Uterus (tissue), 4 donors: ENCODE data around the gene KCNK1. TPM values are rescaled to one million over a fixed set of nuclear protein-coding genes. Genes with fewer than 3 reads are reported as not detected.

Source experiments
- DNase-seq, 2 donors: peaks; one replicate each; pipeline ENCODE4 v3.0.0-alpha.2; 2019 to 2020
- H3K27ac ChIP-seq, 2 donors: fragments of 200-600 bp; sonication (generic); 1 replicate in 1 of 2; 2 replicates in 1 of 2; pipeline ENCODE4 v1.5.1; 2016 to 2018
- H3K27me3 ChIP-seq, 2 donors: fragments of 200-600 bp; sonication (generic); one replicate each; pipeline ENCODE4 v1.5.1; 2018 to 2019; ENCODE audit warnings: control low read depth in 1 of 2
- H3K36me3 ChIP-seq, 2 donors: fragments of 200-600 bp; sonication (generic); one replicate each; pipeline ENCODE4 v1.5.1; 2019; ENCODE audit warnings: control low read depth in 1 of 2
- H3K4me1 ChIP-seq, 2 donors: fragments of 200-600 bp; sonication (generic); one replicate each; pipeline ENCODE4 v1.5.1; 2018 to 2019; ENCODE audit warnings: control low read depth in 1 of 2
- H3K4me3 ChIP-seq, 2 donors: fragments of 200-600 bp; sonication (generic); 1 replicate in 1 of 2; 2 replicates in 1 of 2; pipeline ENCODE4 v1.5.1; 2018 to 2019; ENCODE audit warnings: mild to moderate bottlenecking in 1 of 2
- H3K9me3 ChIP-seq, 2 donors: fragments of 200-600 bp; sonication (generic); one replicate each; pipeline ENCODE4 v1.5.1; 2019; ENCODE audit warnings: control low read depth in 1 of 2
- POLR2A ChIP-seq, 2 donors: fragments of 450-650 bp; IDR thresholded peaks; one replicate each; pipeline ENCODE4 v1.6.1; 2016; ENCODE audit warnings: antibody characterized with exemption in 2 of 2, mild to moderate bottlenecking in 1 of 2, moderate library complexity in 1 of 2
- intact Hi-C: fragments of 100-400 bp; cut with DNase I; formaldehyde crosslinking; loops from one replicate; pipeline ENCODE4 v1.15.1; 2023; ENCODE audit warnings: low total_unique reads
- total RNA-seq, 4 donors: library from RNA; depleted of rRNA in 3 of 4; stranded (reverse); fragments of >200 nt in 3 of 4; gene quantifications; one replicate each; pipeline versions ENCODE4 v1.1.0 to v1.2.4, GENCODE V29; 2014 to 2023
- TF ChIP-seq, protein P1 (sequence below), 4 experiments: fragments of 200-600 bp in 2 of 4; fragments of 450-650 bp in 2 of 4; sonication (generic) in 2 of 4; IDR thresholded peaks; one replicate each; pipeline ENCODE4 v1.5.1; 2016 to 2019; ENCODE audit warnings: antibody characterized with exemption in 4 of 4, mild to moderate bottlenecking in 2 of 4, moderate library complexity in 1 of 4
- donor health status: DM: yes; HTN: yes; CAD: no.

KCNK1 gene
- total RNA-seq, 4 donors from 2014 or later: 1.0 to 17.1 (median 7.9) TPM

DNA sequence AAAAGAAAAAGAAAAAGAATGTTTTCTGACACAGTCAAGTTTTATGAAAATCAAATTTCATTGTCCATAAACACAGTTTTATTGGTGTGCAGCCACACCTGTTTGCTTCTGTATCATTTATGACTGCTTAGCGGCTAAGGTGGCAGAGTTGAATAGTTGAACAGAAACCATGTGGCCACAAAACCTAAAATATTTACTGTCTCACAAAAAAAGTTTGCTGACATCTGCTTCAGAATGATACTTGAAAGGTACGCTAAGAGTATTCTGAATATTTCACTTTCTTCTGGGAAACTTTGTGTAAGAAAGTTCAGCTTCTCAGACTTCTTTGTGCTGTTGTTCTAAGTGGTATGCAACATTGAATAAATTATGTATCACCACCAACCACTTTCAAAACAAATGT, 6.2 kb downstream of the KCNK1 start:
- no peak overlapping the region for H3K27ac ChIP-seq
- no peaks in the 10 kb centered on the region for H3K4me1 ChIP-seq
- intact Hi-C loops: no loop called here
- H3K27me3 ChIP-seq: no peaks in the 10 kb centered on the region
- TF ChIP-seq POLR2A (IDR thresholded peaks at IDR 0.05): no peak
- TF ChIP-seq, protein P1, sequence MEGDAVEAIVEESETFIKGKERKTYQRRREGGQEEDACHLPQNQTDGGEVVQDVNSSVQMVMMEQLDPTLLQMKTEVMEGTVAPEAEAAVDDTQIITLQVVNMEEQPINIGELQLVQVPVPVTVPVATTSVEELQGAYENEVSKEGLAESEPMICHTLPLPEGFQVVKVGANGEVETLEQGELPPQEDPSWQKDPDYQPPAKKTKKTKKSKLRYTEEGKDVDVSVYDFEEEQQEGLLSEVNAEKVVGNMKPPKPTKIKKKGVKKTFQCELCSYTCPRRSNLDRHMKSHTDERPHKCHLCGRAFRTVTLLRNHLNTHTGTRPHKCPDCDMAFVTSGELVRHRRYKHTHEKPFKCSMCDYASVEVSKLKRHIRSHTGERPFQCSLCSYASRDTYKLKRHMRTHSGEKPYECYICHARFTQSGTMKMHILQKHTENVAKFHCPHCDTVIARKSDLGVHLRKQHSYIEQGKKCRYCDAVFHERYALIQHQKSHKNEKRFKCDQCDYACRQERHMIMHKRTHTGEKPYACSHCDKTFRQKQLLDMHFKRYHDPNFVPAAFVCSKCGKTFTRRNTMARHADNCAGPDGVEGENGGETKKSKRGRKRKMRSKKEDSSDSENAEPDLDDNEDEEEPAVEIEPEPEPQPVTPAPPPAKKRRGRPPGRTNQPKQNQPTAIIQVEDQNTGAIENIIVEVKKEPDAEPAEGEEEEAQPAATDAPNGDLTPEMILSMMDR (IDR thresholded peaks at IDR 0.05): no peak
- H3K36me3 ChIP-seq: no peaks in the 10 kb centered on the region
- no peak overlapping the region for H3K4me3 ChIP-seq
- no peak for DNase-seq
- no peaks in the 10 kb centered on the region for H3K9me3 ChIP-seq

- TF ChIP-seq, protein P1 (IDR thresholded peaks at IDR 0.05): no peak
- TF ChIP-seq POLR2A (IDR thresholded peaks at IDR 0.05): no peak
- no peaks in the 10 kb centered on the region for H3K36me3 ChIP-seq
- no peaks in the 10 kb centered on the region for H3K27me3 ChIP-seq
- no peaks in the 10 kb centered on the region for H3K4me1 ChIP-seq
- H3K4me3 ChIP-seq: no peak overlapping the region
- intact Hi-C loops: no loop called here
- H3K27ac ChIP-seq: no peak overlapping the region
- H3K9me3 ChIP-seq: no peaks in the 10 kb centered on the region
- no peak for DNase-seq
Measured at GRCh38 chr1:233621923-233622322, 8.0 kb downstream of the KCNK1 start.

GRCh38 chr1:233624289-233624688, 10.4 kb downstream of the KCNK1 start:
- intact Hi-C loops: no loop called here
- H3K27ac ChIP-seq: no peak overlapping the region
- H3K4me3 ChIP-seq: no peak overlapping the region
- TF ChIP-seq, protein P1 (IDR thresholded peaks at IDR 0.05): no peak
- TF ChIP-seq POLR2A (IDR thresholded peaks at IDR 0.05): no peak
- H3K9me3 ChIP-seq: no peaks in the 10 kb centered on the region
- H3K4me1 ChIP-seq: no peaks in the 10 kb centered on the region
- no peak for DNase-seq
- no peaks in the 10 kb centered on the region for H3K27me3 ChIP-seq
- no peaks in the 10 kb centered on the region for H3K36me3 ChIP-seq

- Histone ChIP-seq H3K27ac (no peak overlapping the region), H3K36me3 (no peaks in the 10 kb centered on the region), H3K9me3 (no peaks in the 10 kb centered on the region), H3K4me3 (no peak overlapping the region), H3K27me3 (no peaks in the 10 kb centered on the region), H3K4me1 (no peaks in the 10 kb centered on the region)
- DNase-seq: no peak
- intact Hi-C loops: no loop called here
- TF ChIP-seq POLR2A (IDR thresholded peaks at IDR 0.05): no peak
- TF ChIP-seq, protein P1 (IDR thresholded peaks at IDR 0.05): no peak
Measured at GRCh38 chr1:233625087-233625486, 11.2 kb downstream of the KCNK1 start.

DNA sequence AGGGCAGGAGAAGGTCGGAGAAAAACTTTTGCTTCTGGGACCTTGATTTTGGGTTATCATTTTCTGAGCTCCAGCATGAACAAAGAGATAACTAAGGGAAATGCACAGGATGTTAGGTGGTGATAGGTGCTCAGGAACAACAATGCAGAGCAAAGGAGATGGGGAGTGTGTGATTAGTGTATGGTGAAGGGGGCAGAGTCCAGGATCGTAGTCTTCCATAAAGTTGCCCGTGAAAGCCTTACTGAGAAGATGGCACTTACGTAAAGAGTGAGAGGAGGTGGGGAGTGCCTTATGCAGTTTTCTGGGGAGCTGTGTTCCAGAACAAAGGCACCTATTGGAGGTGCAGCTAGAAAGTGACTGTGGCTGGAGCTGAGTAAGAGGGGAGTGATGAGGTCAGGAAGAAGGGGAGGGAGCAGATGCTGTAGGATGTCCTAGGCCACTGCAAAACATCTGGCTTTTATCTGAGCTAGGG, 11.6 kb downstream of the KCNK1 start:
- no peaks in the 10 kb centered on the region for H3K4me1 ChIP-seq
- H3K27ac ChIP-seq: no peak overlapping the region
- no peak overlapping the region for H3K4me3 ChIP-seq
- no peaks in the 10 kb centered on the region for H3K36me3 ChIP-seq
- TF ChIP-seq, protein P1 (IDR thresholded peaks at IDR 0.05): no peak
- TF ChIP-seq POLR2A (IDR thresholded peaks at IDR 0.05): no peak
- no peaks in the 10 kb centered on the region for H3K9me3 ChIP-seq
- H3K27me3 ChIP-seq: no peaks in the 10 kb centered on the region
- intact Hi-C loops: no loop called here
- no peak for DNase-seq
